Measurements from ENCODE around the gene CD7.

- TF ChIP-seq CTCF (IDR thresholded peaks at IDR 0.05; ENCODE audit: low read depth, low read length) (no peak), EZH2phosphoT487 (IDR thresholded peaks at IDR 0.05; ENCODE audit: low read depth) (no peak)
These were observed 31.0 kb upstream of the CD7 start for GRCh38 chr17:82348434-82348833.
